Left ventricle myocardium inferior (tissue), 1 donor: ENCODE measurements around the gene CMTM5. TPM values are rescaled to one million over a fixed set of nuclear protein-coding genes. Genes with fewer than 3 reads are reported as not detected.

ENCODE experiments used
- DNase-seq: peaks from one replicate; pipeline ENCODE4 v3.0.0-alpha.2; 2020
- H3K27ac ChIP-seq: fragments of 200-600 bp; replicated peaks from 2 replicates; pipeline ENCODE4 v1.8.0; 2021
- H3K27me3 ChIP-seq: fragments of 200-600 bp; 2 replicates; pipeline ENCODE4 v1.8.0; 2021; ENCODE audit warnings: low read depth
- H3K36me3 ChIP-seq: fragments of 200-600 bp; 2 replicates; pipeline ENCODE4 v1.8.0; 2021
- H3K4me1 ChIP-seq: fragments of 200-600 bp; 2 replicates; pipeline ENCODE4 v1.8.0; 2021
- H3K4me3 ChIP-seq: fragments of 200-600 bp; 2 replicates; pipeline ENCODE4 v1.8.0; 2021; ENCODE audit warnings: mild to moderate bottlenecking, moderate library complexity
- H3K9me3 ChIP-seq: fragments of 200-600 bp; replicated peaks from 2 replicates; pipeline ENCODE4 v1.8.0; 2021
- intact Hi-C: fragments of 100-400 bp; cut with micrococcal nuclease; formaldehyde crosslinking; loops from one replicate; pipeline ENCODE4 v1.11.0; 2022
- total RNA-seq: library from RNA; stranded (reverse); fragmentation: NEBNext Ultra II Directional; extraction: Animal tissue kit (Norgen Biotek cat#: 25700); gene quantifications from one replicate; pipeline ENCODE4 v1.2.1, GENCODE V29; 2021
- TF ChIP-seq, protein P1 (sequence below): fragments of 200-600 bp; IDR thresholded peaks from 2 replicates; pipeline ENCODE4 v1.8.0; 2021; ENCODE audit warnings: antibody characterized with exemption, mild to moderate bottlenecking, borderline replicate concordance
- donor health status: DM: no; HTN: yes; CAD: no; lungs with severe emphysema.

CMTM5 gene
- total RNA-seq, 1 donor from 2014 or later: 1.0 TPM

DNA sequence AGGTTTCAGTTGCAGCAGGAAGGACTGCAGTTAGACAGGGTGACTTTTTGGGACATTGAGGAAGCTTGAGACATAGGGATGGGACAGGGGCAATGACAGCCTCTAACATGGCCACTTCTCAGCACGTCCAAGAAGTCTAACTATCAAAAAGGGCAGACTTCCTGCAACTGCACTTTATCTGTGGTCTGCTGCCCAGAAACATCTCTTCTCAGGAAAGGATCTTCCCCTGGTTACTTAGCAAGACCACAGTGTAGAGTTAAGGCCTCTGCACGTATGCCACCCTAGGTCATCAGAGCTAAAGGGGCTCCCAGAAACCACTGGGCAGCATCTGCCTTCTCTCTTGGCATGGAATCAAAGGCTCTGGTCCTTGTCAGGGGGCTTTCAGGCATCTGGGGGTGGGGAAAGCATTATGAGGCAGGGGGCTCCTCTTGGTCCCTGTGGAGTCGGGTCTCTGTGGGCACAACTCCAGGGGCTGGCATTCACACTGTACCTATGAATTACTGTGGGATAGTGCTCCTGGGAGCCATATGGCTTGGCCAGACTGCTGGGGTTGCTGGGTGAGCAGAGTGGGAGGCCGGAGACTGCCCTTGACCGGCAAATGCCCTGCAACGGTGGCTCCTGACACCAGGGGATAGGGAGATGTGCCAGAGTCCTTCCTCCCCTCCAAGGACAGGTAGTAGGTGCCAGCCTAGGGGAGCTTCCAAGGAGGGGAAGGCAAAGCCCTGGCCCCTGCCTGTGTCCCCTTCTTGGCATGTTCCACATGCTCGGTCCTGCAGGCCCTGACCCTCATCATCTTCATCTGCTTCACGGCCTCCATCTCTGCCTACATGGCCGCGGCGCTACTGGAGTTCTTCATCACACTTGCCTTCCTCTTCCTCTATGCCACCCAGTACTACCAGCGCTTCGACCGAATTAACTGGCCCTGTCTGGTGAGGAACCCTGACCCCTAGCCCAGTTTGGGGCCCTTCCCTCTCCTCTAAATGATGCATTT is 1.0 kb downstream of the CMTM5 start:
- H3K9me3 ChIP-seq: no peaks in the 10 kb centered on the region
- peak overlapping the region; percentile 47 for H3K4me3 ChIP-seq
- H3K27me3 ChIP-seq: peaks cover 7% of the 10 kb centered on the region
- H3K36me3 ChIP-seq: peaks cover 12% of the 10 kb centered on the region
- TF ChIP-seq, protein P1, sequence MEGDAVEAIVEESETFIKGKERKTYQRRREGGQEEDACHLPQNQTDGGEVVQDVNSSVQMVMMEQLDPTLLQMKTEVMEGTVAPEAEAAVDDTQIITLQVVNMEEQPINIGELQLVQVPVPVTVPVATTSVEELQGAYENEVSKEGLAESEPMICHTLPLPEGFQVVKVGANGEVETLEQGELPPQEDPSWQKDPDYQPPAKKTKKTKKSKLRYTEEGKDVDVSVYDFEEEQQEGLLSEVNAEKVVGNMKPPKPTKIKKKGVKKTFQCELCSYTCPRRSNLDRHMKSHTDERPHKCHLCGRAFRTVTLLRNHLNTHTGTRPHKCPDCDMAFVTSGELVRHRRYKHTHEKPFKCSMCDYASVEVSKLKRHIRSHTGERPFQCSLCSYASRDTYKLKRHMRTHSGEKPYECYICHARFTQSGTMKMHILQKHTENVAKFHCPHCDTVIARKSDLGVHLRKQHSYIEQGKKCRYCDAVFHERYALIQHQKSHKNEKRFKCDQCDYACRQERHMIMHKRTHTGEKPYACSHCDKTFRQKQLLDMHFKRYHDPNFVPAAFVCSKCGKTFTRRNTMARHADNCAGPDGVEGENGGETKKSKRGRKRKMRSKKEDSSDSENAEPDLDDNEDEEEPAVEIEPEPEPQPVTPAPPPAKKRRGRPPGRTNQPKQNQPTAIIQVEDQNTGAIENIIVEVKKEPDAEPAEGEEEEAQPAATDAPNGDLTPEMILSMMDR: no peak
- intact Hi-C loops: loop anchor here (5.0 kb wide), 1 partner anchor 51 kb away; no protein-coding TSS in a partner anchor
- peaks cover 17% of the 10 kb centered on the region for H3K4me1 ChIP-seq
- no peak for DNase-seq
- H3K27ac ChIP-seq: peak overlapping the region; percentile 47

DNA sequence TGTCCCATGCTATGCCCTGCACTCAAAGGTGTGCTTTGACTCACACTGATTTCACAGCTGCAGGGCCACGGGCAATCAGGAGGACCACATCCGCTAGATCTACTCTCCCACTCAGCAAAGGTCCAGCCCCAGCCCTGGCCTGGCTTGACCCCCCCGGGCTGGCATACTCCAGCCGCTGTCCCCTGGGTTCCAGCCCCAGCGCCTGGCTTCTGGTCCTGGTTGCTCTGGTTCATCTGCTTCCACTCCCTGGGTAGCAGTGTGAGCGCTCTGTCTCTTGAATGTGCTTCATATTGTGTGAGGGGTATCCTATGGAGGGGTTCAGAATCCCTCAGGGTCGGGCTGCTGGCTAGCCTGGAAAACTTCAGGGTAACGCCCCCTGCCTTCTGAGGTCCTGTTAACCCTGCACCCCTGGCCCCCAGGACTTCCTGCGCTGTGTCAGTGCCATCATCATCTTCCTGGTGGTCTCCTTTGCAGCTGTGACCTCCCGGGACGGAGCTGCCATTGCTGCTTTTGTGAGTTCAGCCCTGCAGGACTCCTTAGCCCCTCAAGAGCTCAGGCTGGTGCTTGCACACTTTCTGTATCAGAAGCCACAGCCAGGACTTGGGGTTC is 1.9 kb downstream of the CMTM5 start:
- H3K4me3 ChIP-seq: no peak overlapping the region
- H3K36me3 ChIP-seq: peaks cover 20% of the 10 kb centered on the region
- no peaks in the 10 kb centered on the region for H3K9me3 ChIP-seq
- peak overlapping the region; percentile 47 for H3K27ac ChIP-seq
- TF ChIP-seq, protein P1: no peak
- H3K27me3 ChIP-seq: peaks cover 7% of the 10 kb centered on the region
- no peak for DNase-seq
- intact Hi-C loops: loop anchor here (5.0 kb wide), 1 partner anchor 51 kb away; no protein-coding TSS in a partner anchor
- peaks cover 17% of the 10 kb centered on the region for H3K4me1 ChIP-seq

GRCh38 chr14:23379366-23380196 is 2.7 kb downstream of the CMTM5 start:
- H3K27ac ChIP-seq: peak overlapping the region; percentile 48
- intact Hi-C loops: loop anchor here (5.0 kb wide), 1 partner anchor 52 kb away; no protein-coding TSS in a partner anchor
- H3K4me1 ChIP-seq: peaks cover 17% of the 10 kb centered on the region
- TF ChIP-seq, protein P1: peak; percentile 88
- H3K4me3 ChIP-seq: no peak overlapping the region
- H3K9me3 ChIP-seq: no peaks in the 10 kb centered on the region
- peaks cover 24% of the 10 kb centered on the region for H3K36me3 ChIP-seq
- DNase-seq: peak; percentile 60
- peaks cover 7% of the 10 kb centered on the region for H3K27me3 ChIP-seq

GRCh38 chr14:23380197-23380914 is 3.5 kb downstream of the CMTM5 start:
- DNase-seq: no peak
- intact Hi-C loops: no loop called here
- H3K4me1 ChIP-seq: peaks cover 17% of the 10 kb centered on the region
- H3K27me3 ChIP-seq: peaks cover 7% of the 10 kb centered on the region
- TF ChIP-seq, protein P1: no peak
- H3K36me3 ChIP-seq: peaks cover 32% of the 10 kb centered on the region
- peak overlapping the region; percentile 48 for H3K27ac ChIP-seq
- no peak overlapping the region for H3K4me3 ChIP-seq
- H3K9me3 ChIP-seq: no peaks in the 10 kb centered on the region
